Dedifferentiated amniotic fluid mesenchymal stem cell (primary cell): ENCODE results near the gene TRAP1.

Experiments used
- DNase-seq: peaks from one replicate; pipeline ENCODE4 v3.0.0-alpha.2; 2016; ENCODE audit errors: extremely low spot score

TRAP1 gene

GRCh38 chr16:3717235-3718018 lies at the start of gene TRAP1:
TSS of gene TRAP1 (minus strand) at chr16:3717524. CDS start at chr16:3717508, 16 bp downstream.
- DNase-seq = peak; percentile 75

GRCh38 chr16:3766177-3766576 lies 48.9 kb upstream of the TRAP1 start:
- no peak for DNase-seq

GRCh38 chr16:3764409-3764808 lies 47.1 kb upstream of the TRAP1 start:
- DNase-seq = no peak

- DNase-seq = no peak
Measured at GRCh38 chr16:3762107-3762750, 44.9 kb upstream of the TRAP1 start.

GRCh38 chr16:3761375-3762106 lies 44.2 kb upstream of the TRAP1 start:
- DNase-seq = no peak

- DNase-seq = no peak
Measured at GRCh38 chr16:3760518-3760917, 43.2 kb upstream of the TRAP1 start.

GRCh38 chr16:3759736-3760135 lies 42.4 kb upstream of the TRAP1 start:
- no peak for DNase-seq

GRCh38 chr16:3756113-3756512 lies 38.8 kb upstream of the TRAP1 start:
- no peak for DNase-seq

- no peak for DNase-seq
Measured at GRCh38 chr16:3755249-3755648, 37.9 kb upstream of the TRAP1 start.

- no peak for DNase-seq
Measured at GRCh38 chr16:3754772-3755171, 37.4 kb upstream of the TRAP1 start.

GRCh38 chr16:3754081-3754703 lies 36.9 kb upstream of the TRAP1 start:
- DNase-seq = peak; percentile 51

GRCh38 chr16:3752984-3753383 lies 35.7 kb upstream of the TRAP1 start:
- DNase-seq = no peak

- DNase-seq = no peak
Measured at GRCh38 chr16:3751878-3752277, 34.6 kb upstream of the TRAP1 start.

GRCh38 chr16:3748307-3748706 lies 31.0 kb upstream of the TRAP1 start:
- DNase-seq = no peak

GRCh38 chr16:3745751-3746355 lies 28.5 kb upstream of the TRAP1 start:
- no peak for DNase-seq

- no peak for DNase-seq
Measured at GRCh38 chr16:3744018-3744417, 26.7 kb upstream of the TRAP1 start.

- DNase-seq = no peak
Measured at GRCh38 chr16:3740934-3741333, 23.6 kb upstream of the TRAP1 start.

- no peak for DNase-seq
Measured at GRCh38 chr16:3740186-3740585, 22.9 kb upstream of the TRAP1 start.

GRCh38 chr16:3739636-3740035 lies 22.3 kb upstream of the TRAP1 start:
- DNase-seq = no peak

- DNase-seq = no peak
Measured at GRCh38 chr16:3738541-3738940, 21.2 kb upstream of the TRAP1 start.

- DNase-seq = no peak
Measured at GRCh38 chr16:3738128-3738527, 20.8 kb upstream of the TRAP1 start.

- no peak for DNase-seq
Measured at GRCh38 chr16:3737181-3737580, 19.9 kb upstream of the TRAP1 start.
